ENCODE results near the gene BNC2. TPM values are rescaled to one million over a fixed set of nuclear protein-coding genes. Genes with fewer than 3 reads are reported as not detected.
A peak's percentile ranks its signal among the peaks of the same experiment; 100 is the strongest.

The BNC2 gene
- total RNA-seq, 1 donor from 2014 or later, result 2.9 TPM

- TF ChIP-seq CTCF (conservative IDR thresholded peaks at IDR 0.05; ENCODE audit: low read depth, low read length), result no peak
- DNase-seq (ENCODE audit: low read depth), result no peak
- no peak overlapping the region for H3K4me3 ChIP-seq (ENCODE audit: low read depth, low read length)
Observed at GRCh38 chr9:16752601-16753000, 117.9 kb downstream of the BNC2 start.

GRCh38 chr9:16750553-16750952 is 119.9 kb downstream of the BNC2 start:
- TF ChIP-seq CTCF (conservative IDR thresholded peaks at IDR 0.05; ENCODE audit: low read depth, low read length), result no peak
- no peak for DNase-seq (ENCODE audit: low read depth)
- no peak overlapping the region for H3K4me3 ChIP-seq (ENCODE audit: low read depth, low read length)

- H3K4me3 ChIP-seq (ENCODE audit: low read depth, low read length), result peak overlapping the region; percentile 24
- no peak for DNase-seq (ENCODE audit: low read depth)
- no peak for TF ChIP-seq CTCF (conservative IDR thresholded peaks at IDR 0.05; ENCODE audit: low read depth, low read length)
Observed at GRCh38 chr9:16745359-16745758, 125.1 kb downstream of the BNC2 start.

- no peak for TF ChIP-seq CTCF (conservative IDR thresholded peaks at IDR 0.05; ENCODE audit: low read depth, low read length)
- H3K4me3 ChIP-seq (ENCODE audit: low read depth, low read length), result no peak overlapping the region
- DNase-seq (ENCODE audit: low read depth), result no peak
Observed at GRCh38 chr9:16744394-16744793, 126.1 kb downstream of the BNC2 start.

- TF ChIP-seq CTCF (conservative IDR thresholded peaks at IDR 0.05; ENCODE audit: low read depth, low read length), result no peak
- DNase-seq (ENCODE audit: low read depth), result no peak
- no peak overlapping the region for H3K4me3 ChIP-seq (ENCODE audit: low read depth, low read length)
Observed at GRCh38 chr9:16743375-16743774, 127.1 kb downstream of the BNC2 start.

- TF ChIP-seq CTCF (conservative IDR thresholded peaks at IDR 0.05; ENCODE audit: low read depth, low read length), result no peak
- no peak for DNase-seq (ENCODE audit: low read depth)
Observed at GRCh38 chr9:16735001-16735400, 135.5 kb downstream of the BNC2 start.

GRCh38 chr9:16732546-16732945 is 137.9 kb downstream of the BNC2 start:
- no peak for TF ChIP-seq CTCF (conservative IDR thresholded peaks at IDR 0.05; ENCODE audit: low read depth, low read length)
- no peak for DNase-seq (ENCODE audit: low read depth)
- H3K4me3 ChIP-seq (ENCODE audit: low read depth, low read length), result no peak overlapping the region

More at GRCh38 chr9:16735001-16735400, 135.5 kb downstream of the BNC2 start:
- no peak overlapping the region for H3K4me3 ChIP-seq (ENCODE audit: low read depth, low read length)

Data from epithelial cell of proximal tubule (primary cell).